Smooth muscle cell (in vitro differentiated cells): Measurements from ENCODE around the gene DNPH1. TPM values are rescaled to one million over a fixed set of nuclear protein-coding genes. Genes with fewer than 3 reads are reported as not detected.

ENCODE experiments used
- DNase-seq: peaks from one replicate; lab custom pipeline; 2025; ENCODE audit not compliant: unreplicated experiment; lab: John Stamatoyannopoulos, UW
- H2AFZ ChIP-seq: fragments of 200-600 bp; sonication (generic); 2 replicates; pipeline ENCODE4 v1.6.0; 2016; ENCODE audit warnings: antibody characterized with exemption, low read depth, mild to moderate bottlenecking
- H3F3A ChIP-seq: fragments of 200-600 bp; sonication (generic); 2 replicates; pipeline ENCODE4 v1.6.0; 2017; ENCODE audit warnings: antibody characterized with exemption, low read depth
- H3K27ac ChIP-seq: fragments of 200-600 bp; sonication (generic); 2 replicates; pipeline ENCODE4 v1.5.1; 2016; ENCODE audit warnings: low read depth, mild to moderate bottlenecking
- H3K27me3 ChIP-seq: fragments of 200-600 bp; sonication (generic); 2 replicates; pipeline ENCODE4 v1.6.1; 2016; ENCODE audit warnings: low read depth, mild to moderate bottlenecking
- H3K36me3 ChIP-seq: fragments of 200-600 bp; sonication (generic); 2 replicates; pipeline ENCODE4 v1.5.1; 2016; ENCODE audit warnings: low read depth
- H3K4me1 ChIP-seq: fragments of 200-600 bp; sonication (generic); 2 replicates; pipeline ENCODE4 v1.5.1; 2016; ENCODE audit warnings: low read depth
- H3K4me2 ChIP-seq: fragments of 200-600 bp; sonication (generic); 2 replicates; pipeline ENCODE4 v1.6.0; 2016; ENCODE audit warnings: mild to moderate bottlenecking
- H3K4me3 ChIP-seq: fragments of 200-600 bp; sonication (generic); 2 replicates; pipeline ENCODE4 v1.5.1; 2016; ENCODE audit warnings: mild to moderate bottlenecking
- H3K79me2 ChIP-seq: fragments of 200-600 bp; sonication (generic); 2 replicates; pipeline ENCODE4 v1.6.0; 2016; ENCODE audit warnings: low read depth, mild to moderate bottlenecking
- H3K9ac ChIP-seq: fragments of 200-600 bp; sonication (generic); 2 replicates; pipeline ENCODE4 v1.6.0; 2016; ENCODE audit warnings: low read depth
- H3K9me3 ChIP-seq: fragments of 200-600 bp; sonication (generic); replicated peaks from 2 replicates; pipeline ENCODE4 v1.5.1; 2016; ENCODE audit warnings: low read depth
- H4K20me1 ChIP-seq: fragments of 200-600 bp; sonication (generic); 2 replicates; pipeline ENCODE4 v1.6.0; 2016; ENCODE audit warnings: low read depth
- CTCF ChIP-seq: fragments of 200-600 bp; sonication (generic); IDR thresholded peaks from 2 replicates; pipeline ENCODE4 v1.5.1; 2017; ENCODE audit warnings: borderline replicate concordance, mild to moderate bottlenecking, antibody characterized with exemption; ENCODE audit not compliant: insufficient read depth, poor library complexity, severe bottlenecking
- WGBS: methylation state at CpG from one replicate; pipeline ENCODE4 v1.1.7; 2016; ENCODE audit warnings: low lambda C conversion rate; 5-methylcytosine and 5-hydroxymethylcytosine counted together
- polyA plus RNA-seq: library from polyadenylated mRNA; unstranded; fragments of >200 nt; fragmentation: Nextera tagmentation; extraction: Ambion mirVana; gene quantifications from 2 replicates; pipeline ENCODE4 v1.2.1, GENCODE V29; 2016
- total RNA-seq: library from RNA; depleted of rRNA; stranded (reverse); fragments of >200 nt; gene quantifications from 2 replicates; pipeline ENCODE4 v1.2.3, GENCODE V29; 2014

Gene DNPH1
- total and polyA plus RNA-seq, 2 experiments from 2014 or later: 33.8 to 82.1 TPM

GRCh38 chr6:43231735-43232450 is 2.6 kb upstream of the DNPH1 start:
- peaks cover 13% of the 10 kb centered on the region for H3K27me3 ChIP-seq
- no peak overlapping the region for H3K27ac ChIP-seq
- H3K9ac ChIP-seq: no peak overlapping the region
- no peak for TF ChIP-seq CTCF
- no peaks in the 10 kb centered on the region for H3K4me1 ChIP-seq
- no peak for DNase-seq
- H3K79me2 ChIP-seq: no peaks in the 10 kb centered on the region
- no peaks in the 10 kb centered on the region for H3K9me3 ChIP-seq
- no peaks in the 10 kb centered on the region for H3K36me3 ChIP-seq
- H3F3A ChIP-seq: no peaks in the 10 kb centered on the region
- H4K20me1 ChIP-seq: no peaks in the 10 kb centered on the region
- no peak overlapping the region for H3K4me2 ChIP-seq
- no peak overlapping the region for H3K4me3 ChIP-seq
- WGBS: 75% methylated on average over 3 of the region's 3 CpGs
- no peak overlapping the region for H2AFZ ChIP-seq

GRCh38 chr6:43231053-43231452 is 1.8 kb upstream of the DNPH1 start:
- Histone ChIP-seq H3K4me3 (no peak overlapping the region), H3K4me1 (no peaks in the 10 kb centered on the region), H3K4me2 (no peak overlapping the region), H3K27me3 (peaks cover 13% of the 10 kb centered on the region), H3F3A (no peaks in the 10 kb centered on the region), H2AFZ (no peak overlapping the region), H3K9me3 (no peaks in the 10 kb centered on the region), H3K79me2 (no peaks in the 10 kb centered on the region), H3K27ac (no peak overlapping the region), H4K20me1 (no peaks in the 10 kb centered on the region), H3K36me3 (no peaks in the 10 kb centered on the region), H3K9ac (no peak overlapping the region)
- WGBS: 90% methylated on average over 4 of the region's 4 CpGs
- no peak for DNase-seq
- no peak for TF ChIP-seq CTCF

GRCh38 chr6:43229803-43230620 is 731 bp upstream of the DNPH1 start:
- Histone ChIP-seq H3F3A (no peaks in the 10 kb centered on the region), H3K9ac (no peak overlapping the region), H2AFZ (no peak overlapping the region), H3K9me3 (no peaks in the 10 kb centered on the region), H3K4me3 (peak overlapping the region; percentile 73), H3K4me1 (no peaks in the 10 kb centered on the region), H3K4me2 (peak overlapping the region; percentile 93), H4K20me1 (no peaks in the 10 kb centered on the region), H3K27ac (no peak overlapping the region), H3K79me2 (no peaks in the 10 kb centered on the region), H3K36me3 (no peaks in the 10 kb centered on the region), H3K27me3 (peaks cover 13% of the 10 kb centered on the region)
- no peak for DNase-seq
- whole genome bisulfite sequencing: 86% methylated on average over 17 of the region's 17 CpGs
- no peak for TF ChIP-seq CTCF
